ENCODE measurements around the gene GRIN3A. TPM values are rescaled to one million over a fixed set of nuclear protein-coding genes. Genes with fewer than 3 reads are reported as not detected.

The GRIN3A gene
- total and polyA plus RNA-seq, 7 donors = under 0.01 to 1.2 (median 0.25) TPM; not detected in 1

GRCh38 chr9:101533334-101534204 is 204.9 kb downstream of the GRIN3A start, which contains the start of gene RNF20:
Gene RNF20, plus strand, starts transcription at chr9:101533853. Its CDS starts 1,571 bp downstream, at chr9:101535424.
- WGBS, 2 donors = 0 to 1% methylated on average over 45 of the region's 45 CpGs
- TF ChIP-seq POLR2A (IDR thresholded peaks at IDR 0.05) (no peak), EP300 (IDR thresholded peaks at IDR 0.05) (peak in 2 of 4 donors; percentile 12 to 41), POLR2AphosphoS5 (IDR thresholded peaks at IDR 0.05) (peak; percentile 27 to 66 (median 58))
- Histone ChIP-seq H3K4me3 (peak within 1 kb of the TSS; percentile 54 to 83 (median 74)), H3K4me1 (peaks cover 2 to 41% (median 30%) of the 10 kb centered on the region in 4 donors), H3K36me3 (peaks cover 0 to 16% (median 0%) of the 10 kb centered on the region in 4 donors), H3K9me3 (no peaks in the 10 kb centered on the region), H3K27me3 (no peaks in the 10 kb centered on the region), H3K27ac (peak within 1 kb of the TSS; percentile 84 to 96 (median 92))
- peak; percentile 100 for DNase-seq
- intact Hi-C loops (cut with DNase I) = loop anchor here (1.0 to 10.0 kb wide), 2 partner anchors 135 to 1719 kb away; partner anchors contain the start of genes MRPL50 and ZNF189

- Histone ChIP-seq H3K4me3 (no peak overlapping the region), H3K36me3 (no peaks in the 10 kb centered on the region), H3K9me3 (no peaks in the 10 kb centered on the region), H3K27ac (no peak overlapping the region), H3K4me1 (peaks cover 2 to 17% (median 16%) of the 10 kb centered on the region in 4 donors), H3K27me3 (no peaks in the 10 kb centered on the region)
- WGBS, 2 donors = 18% methylated on average over 6 of the region's 6 CpGs
- intact Hi-C loops (cut with DNase I) = loop anchor here (1.0 to 10.0 kb wide), 4 partner anchors 43 to 1715 kb away; a partner anchor contains a TSS
- DNase-seq = peak; percentile 69
- TF ChIP-seq POLR2A (IDR thresholded peaks at IDR 0.05) (no peak), CTCF (IDR thresholded peaks at IDR 0.05) (peak; percentile 19 to 75 (median 71)), EP300 (IDR thresholded peaks at IDR 0.05) (no peak), POLR2AphosphoS5 (IDR thresholded peaks at IDR 0.05) (no peak)
These were observed 208.3 kb downstream of the GRIN3A start for GRCh38 chr9:101530076-101530711.

GRCh38 chr9:101528015-101528414 is 210.4 kb downstream of the GRIN3A start:
- Histone ChIP-seq H3K27me3 (no peaks in the 10 kb centered on the region), H3K36me3 (no peaks in the 10 kb centered on the region), H3K27ac (no peak overlapping the region), H3K4me1 (peaks cover 2 to 4% (median 3%) of the 10 kb centered on the region in 4 donors), H3K9me3 (no peaks in the 10 kb centered on the region), H3K4me3 (no peak overlapping the region)
- intact Hi-C loops (cut with DNase I) = no loop called here
- no peak for DNase-seq
- no peak for TF ChIP-seq POLR2A (IDR thresholded peaks at IDR 0.05)
- no peak for TF ChIP-seq POLR2AphosphoS5 (IDR thresholded peaks at IDR 0.05)

- H3K27me3 ChIP-seq = no peaks in the 10 kb centered on the region
- H3K27ac ChIP-seq = no peak overlapping the region
- peaks cover 0 to 2% (median 0%) of the 10 kb centered on the region in 4 donors for H3K4me1 ChIP-seq
- H3K36me3 ChIP-seq = no peaks in the 10 kb centered on the region
- WGBS, 2 donors = 80 to 85% methylated on average over 6 of the region's 6 CpGs
- no peak overlapping the region for H3K4me3 ChIP-seq
- H3K9me3 ChIP-seq = no peaks in the 10 kb centered on the region
- intact Hi-C loops (cut with DNase I) = no loop called here
- no peak for TF ChIP-seq EP300 (IDR thresholded peaks at IDR 0.05)
- no peak for TF ChIP-seq POLR2AphosphoS5 (IDR thresholded peaks at IDR 0.05)
- no peak for TF ChIP-seq POLR2A (IDR thresholded peaks at IDR 0.05)
- TF ChIP-seq CTCF (IDR thresholded peaks at IDR 0.05) = no peak
- no peak for DNase-seq
These were observed 211.4 kb downstream of the GRIN3A start for GRCh38 chr9:101527066-101527465.

- Histone ChIP-seq H3K9me3 (no peaks in the 10 kb centered on the region), H3K27ac (no peak overlapping the region), H3K36me3 (no peaks in the 10 kb centered on the region), H3K4me3 (no peak overlapping the region), H3K4me1 (no peaks in the 10 kb centered on the region), H3K27me3 (no peaks in the 10 kb centered on the region)
- DNase-seq = no peak
- 85 to 90% methylated on average over 6 of the region's 6 CpGs for WGBS, 2 donors
- intact Hi-C loops (cut with DNase I) = no loop called here
- no peak for TF ChIP-seq EP300 (IDR thresholded peaks at IDR 0.05)
- no peak for TF ChIP-seq POLR2A (IDR thresholded peaks at IDR 0.05)
- TF ChIP-seq CTCF (IDR thresholded peaks at IDR 0.05) = no peak
- TF ChIP-seq POLR2AphosphoS5 (IDR thresholded peaks at IDR 0.05) = no peak
These were observed 214.1 kb downstream of the GRIN3A start for GRCh38 chr9:101524371-101524770.

Other genes with a start within 250 kb of the GRIN3A start
- gene RNF20, start 204.8 kb downstream of the GRIN3A start, total RNA-seq = 10 to 100 TPM; 27.2 to 47.1 (median 27.6) TPM
- gene RNF20, start 204.8 kb downstream of the GRIN3A start, polyA plus RNA-seq = 10 to 100 TPM in 2 of 3 donors, 1 to 10 TPM in 1; 8.4 to 18.1 (median 11.8) TPM
- gene PPP3R2, start 143.7 kb downstream of the GRIN3A start, total RNA-seq = not detected
- under 1 TPM in 1 of 3 donors, not detected in 2; 0.01 TPM for gene PPP3R2, start 143.7 kb downstream of the GRIN3A start, polyA plus RNA-seq